ENCODE data around the gene TCEA3.

Gene TCEA3

GRCh38 chr1:23442751-23443150 lies 18.2 kb upstream of the TCEA3 start:
- Histone ChIP-seq H3K9me2 (replicated peaks; ENCODE audit: control insufficient read depth, low read length) (no peaks in the 10 kb centered on the region), H3K4me1 (ENCODE audit: control insufficient read depth, low read length) (no peaks in the 10 kb centered on the region), H4K20me1 (ENCODE audit: control insufficient read depth, insufficient read depth, low read depth, low read length) (no peaks in the 10 kb centered on the region), H3K27ac (ENCODE audit: low read depth, low read length) (no peak overlapping the region), H3K27me3 (ENCODE audit: control insufficient read depth, low read length) (no peaks in the 10 kb centered on the region), H3K9me3 (ENCODE audit: control insufficient read depth, insufficient read depth, low read length) (no peaks in the 10 kb centered on the region), H3K4me3 (ENCODE audit: low read length) (no peak overlapping the region), H3F3A (ENCODE audit: control insufficient read depth, insufficient read depth) (no peaks in the 10 kb centered on the region), H3K79me2 (ENCODE audit: control insufficient read depth, low read length) (no peaks in the 10 kb centered on the region), H3K4me2 (ENCODE audit: low read length) (no peak overlapping the region), H3K36me3 (ENCODE audit: control insufficient read depth, low read length) (no peaks in the 10 kb centered on the region)
- no peak for TF ChIP-seq EZH2phosphoT487 (IDR thresholded peaks at IDR 0.05; ENCODE audit: borderline replicate concordance, low read length)
- TF ChIP-seq, protein P1, sequence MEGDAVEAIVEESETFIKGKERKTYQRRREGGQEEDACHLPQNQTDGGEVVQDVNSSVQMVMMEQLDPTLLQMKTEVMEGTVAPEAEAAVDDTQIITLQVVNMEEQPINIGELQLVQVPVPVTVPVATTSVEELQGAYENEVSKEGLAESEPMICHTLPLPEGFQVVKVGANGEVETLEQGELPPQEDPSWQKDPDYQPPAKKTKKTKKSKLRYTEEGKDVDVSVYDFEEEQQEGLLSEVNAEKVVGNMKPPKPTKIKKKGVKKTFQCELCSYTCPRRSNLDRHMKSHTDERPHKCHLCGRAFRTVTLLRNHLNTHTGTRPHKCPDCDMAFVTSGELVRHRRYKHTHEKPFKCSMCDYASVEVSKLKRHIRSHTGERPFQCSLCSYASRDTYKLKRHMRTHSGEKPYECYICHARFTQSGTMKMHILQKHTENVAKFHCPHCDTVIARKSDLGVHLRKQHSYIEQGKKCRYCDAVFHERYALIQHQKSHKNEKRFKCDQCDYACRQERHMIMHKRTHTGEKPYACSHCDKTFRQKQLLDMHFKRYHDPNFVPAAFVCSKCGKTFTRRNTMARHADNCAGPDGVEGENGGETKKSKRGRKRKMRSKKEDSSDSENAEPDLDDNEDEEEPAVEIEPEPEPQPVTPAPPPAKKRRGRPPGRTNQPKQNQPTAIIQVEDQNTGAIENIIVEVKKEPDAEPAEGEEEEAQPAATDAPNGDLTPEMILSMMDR (IDR thresholded peaks at IDR 0.05; ENCODE audit: low read depth, low read length, poor library complexity, severe bottlenecking): no peak

GRCh38 chr1:23441446-23442148 lies 17.0 kb upstream of the TCEA3 start:
- Histone ChIP-seq H3K9me2 (replicated peaks; ENCODE audit: control insufficient read depth, low read length) (no peaks in the 10 kb centered on the region), H3K9me3 (ENCODE audit: control insufficient read depth, insufficient read depth, low read length) (no peaks in the 10 kb centered on the region), H3K27me3 (ENCODE audit: control insufficient read depth, low read length) (no peaks in the 10 kb centered on the region), H3K4me3 (ENCODE audit: low read length) (no peak overlapping the region), H3K79me2 (ENCODE audit: control insufficient read depth, low read length) (no peaks in the 10 kb centered on the region), H3K4me1 (ENCODE audit: control insufficient read depth, low read length) (no peaks in the 10 kb centered on the region), H3K27ac (ENCODE audit: low read depth, low read length) (no peak overlapping the region), H3K4me2 (ENCODE audit: low read length) (no peak overlapping the region), H4K20me1 (ENCODE audit: control insufficient read depth, insufficient read depth, low read depth, low read length) (no peaks in the 10 kb centered on the region), H3K36me3 (ENCODE audit: control insufficient read depth, low read length) (no peaks in the 10 kb centered on the region), H3F3A (ENCODE audit: control insufficient read depth, insufficient read depth) (no peaks in the 10 kb centered on the region)
- TF ChIP-seq, protein P1 (IDR thresholded peaks at IDR 0.05; ENCODE audit: low read depth, low read length, poor library complexity, severe bottlenecking): no peak
- no peak for TF ChIP-seq EZH2phosphoT487 (IDR thresholded peaks at IDR 0.05; ENCODE audit: borderline replicate concordance, low read length)

DNA sequence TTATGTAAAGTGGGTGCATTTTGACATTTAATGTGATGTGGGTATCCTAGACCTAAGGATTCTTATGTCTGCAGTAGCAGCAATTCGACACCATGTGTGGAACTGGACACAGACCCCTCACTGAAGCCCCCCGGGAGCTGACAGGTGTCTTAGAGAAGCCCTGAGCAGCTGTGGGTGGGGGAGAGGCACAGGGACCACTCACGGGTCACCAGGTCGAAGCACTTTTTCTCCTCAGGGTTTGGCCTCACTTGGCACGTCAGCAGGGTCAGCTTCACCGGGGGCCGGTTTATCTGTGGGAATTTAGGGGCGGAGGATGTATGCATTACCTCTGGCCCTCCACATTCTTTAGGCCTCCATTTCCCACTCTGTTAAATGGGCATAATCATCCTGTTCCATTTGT lies 14.0 kb upstream of the TCEA3 start:
- peaks cover 8% of the 10 kb centered on the region; the same call in 1 of the 2 replicates for H3K4me1 ChIP-seq (ENCODE audit: control insufficient read depth, low read length)
- no peaks in the 10 kb centered on the region for H3F3A ChIP-seq (ENCODE audit: control insufficient read depth, insufficient read depth)
- H3K4me3 ChIP-seq (ENCODE audit: low read length): no peak overlapping the region
- H3K9me2 ChIP-seq (replicated peaks; ENCODE audit: control insufficient read depth, low read length): no peaks in the 10 kb centered on the region
- H4K20me1 ChIP-seq (ENCODE audit: control insufficient read depth, insufficient read depth, low read depth, low read length): no peaks in the 10 kb centered on the region
- no peaks in the 10 kb centered on the region for H3K36me3 ChIP-seq (ENCODE audit: control insufficient read depth, low read length)
- H3K4me2 ChIP-seq (ENCODE audit: low read length): no peak overlapping the region
- no peaks in the 10 kb centered on the region for H3K9me3 ChIP-seq (ENCODE audit: control insufficient read depth, insufficient read depth, low read length)
- H3K27ac ChIP-seq (ENCODE audit: low read depth, low read length): no peak overlapping the region
- H3K27me3 ChIP-seq (ENCODE audit: control insufficient read depth, low read length): no peaks in the 10 kb centered on the region
- H3K79me2 ChIP-seq (ENCODE audit: control insufficient read depth, low read length): no peaks in the 10 kb centered on the region
- no peak for TF ChIP-seq EZH2phosphoT487 (IDR thresholded peaks at IDR 0.05; ENCODE audit: borderline replicate concordance, low read length)
- TF ChIP-seq, protein P1 (IDR thresholded peaks at IDR 0.05; ENCODE audit: low read depth, low read length, poor library complexity, severe bottlenecking): no peak

Data from DOHH2 (cell line).